Umbilical cord (tissue), 2 donors: ENCODE data around the gene ERRFI1. TPM values are rescaled to one million over a fixed set of nuclear protein-coding genes. Genes with fewer than 3 reads are reported as not detected.

Source experiments
- DNase-seq: peaks from one replicate; pipeline ENCODE4 v3.0.0-alpha.2; 2015; ENCODE audit warnings: low spot score
- total RNA-seq: library from RNA; depleted of rRNA; stranded (reverse); fragments of >200 nt; gene quantifications from one replicate; pipeline ENCODE4 v1.2.3, GENCODE V29; 2014; ENCODE audit warnings: low replicate concordance; ENCODE audit not compliant: insufficient read depth

ERRFI1 gene
- total RNA-seq, 1 donor from 2014 or later: 81.6 TPM

GRCh38 chr1:8043621-8044020 is 17.5 kb upstream of the ERRFI1 start:
- DNase-seq: no peak

DNA sequence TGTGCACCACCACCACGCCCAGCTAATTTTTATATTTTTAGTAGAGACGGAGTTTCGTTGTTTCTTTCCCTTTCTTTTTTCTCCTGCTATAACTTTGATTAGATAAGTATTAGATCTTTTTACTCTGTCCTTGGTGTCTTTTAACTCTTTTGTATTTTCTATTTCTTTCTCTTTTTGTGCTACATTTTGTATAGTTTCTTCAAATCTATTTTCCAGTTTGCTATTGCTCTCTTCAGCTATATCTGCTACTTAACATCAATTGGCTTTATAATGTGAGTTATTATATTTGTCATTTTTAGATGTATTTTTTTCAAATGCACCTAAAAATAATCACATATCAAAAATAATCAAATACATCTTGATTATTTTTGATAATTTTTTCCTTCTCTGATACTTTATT is 16.0 kb upstream of the ERRFI1 start:
- no peak for DNase-seq

- DNase-seq: no peak
Observed at GRCh38 chr1:8040586-8040985, 14.5 kb upstream of the ERRFI1 start.

DNA sequence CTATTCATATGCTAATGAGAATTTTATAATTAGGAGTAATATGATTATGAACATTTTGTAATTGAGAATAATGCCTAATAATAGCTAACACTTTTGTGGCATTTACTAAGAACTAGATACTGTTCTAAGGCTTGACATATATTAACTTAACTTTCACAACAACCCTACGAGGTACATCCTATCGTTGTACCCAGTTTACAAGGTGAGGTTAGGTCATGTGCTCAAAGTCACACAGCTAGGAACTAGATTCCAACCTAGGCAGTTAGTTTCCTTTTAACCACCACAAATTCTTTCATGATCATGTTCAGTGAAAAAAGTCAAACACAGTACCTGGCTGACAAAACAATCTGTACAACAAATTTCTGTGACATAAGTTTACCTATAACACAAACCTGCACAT is 13.0 kb upstream of the ERRFI1 start:
- no peak for DNase-seq

DNA sequence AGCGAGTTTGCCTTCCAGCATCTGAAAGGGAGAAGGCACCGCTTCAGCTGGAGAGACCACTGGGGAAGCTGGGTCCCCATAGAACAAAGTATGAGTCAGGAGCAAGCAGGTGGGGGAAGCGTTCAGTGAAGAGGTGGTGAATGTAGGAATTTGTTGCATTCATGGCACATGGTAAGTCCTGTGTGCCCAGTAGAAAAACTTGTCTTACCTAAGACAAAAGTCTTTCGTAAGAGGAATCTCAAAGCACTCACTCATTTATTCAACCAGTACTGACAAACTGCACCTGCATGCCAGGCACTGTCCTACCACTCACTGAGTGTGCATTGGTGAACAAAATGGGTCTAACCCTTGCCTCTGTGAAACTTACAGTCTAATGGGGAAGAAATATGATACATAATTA is 9.2 kb upstream of the ERRFI1 start:
- no peak for DNase-seq

- DNase-seq: no peak
Observed at GRCh38 chr1:8033322-8033721, 7.2 kb upstream of the ERRFI1 start.

DNA sequence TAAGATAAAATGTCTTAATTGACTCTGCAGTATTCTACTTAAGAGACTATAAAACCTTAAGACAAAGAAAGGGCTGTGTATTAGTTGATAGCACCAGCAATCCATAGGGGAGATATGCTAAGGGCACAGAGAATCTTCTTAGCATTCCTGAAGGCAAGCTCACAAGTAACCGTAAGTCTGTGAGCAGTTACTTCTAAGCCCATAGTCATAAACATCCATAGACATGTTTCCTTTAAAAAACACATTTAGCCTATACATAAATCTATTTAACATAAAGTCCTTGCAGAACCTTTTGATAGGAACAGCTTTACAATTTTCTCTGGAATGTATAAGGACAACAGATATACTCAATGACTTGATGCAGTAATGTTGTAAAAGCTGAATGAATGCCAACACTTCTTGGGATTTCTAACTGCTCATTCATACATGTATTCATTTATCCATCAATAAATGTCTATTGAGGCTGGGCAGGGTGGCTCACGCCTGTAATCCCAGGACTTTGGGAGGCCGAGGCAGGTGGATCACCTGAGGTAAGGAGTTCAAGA is 6.3 kb upstream of the ERRFI1 start:
- peak; percentile 76 for DNase-seq

- DNase-seq: peak; percentile 44
Observed at GRCh38 chr1:8031176-8031785, 5.2 kb upstream of the ERRFI1 start.

DNA sequence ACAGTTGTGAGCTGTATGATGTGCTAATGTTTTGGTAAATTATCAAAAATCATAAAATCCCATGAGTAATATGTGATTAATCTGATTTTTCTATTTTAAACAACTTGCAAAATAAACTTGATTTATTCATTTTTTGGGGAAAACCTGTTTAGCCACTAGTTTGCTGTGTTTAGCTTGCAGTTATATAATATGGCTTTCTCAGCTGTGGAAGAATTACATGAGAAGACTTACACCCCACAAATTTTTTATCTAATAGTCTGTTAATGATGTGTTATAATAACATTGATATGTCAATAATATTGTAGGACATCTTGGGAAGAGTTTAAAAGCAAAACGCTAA is 2.4 kb upstream of the ERRFI1 start:
- no peak for DNase-seq

- peak; percentile 77 for DNase-seq
Observed at GRCh38 chr1:8027748-8028570, 1.9 kb upstream of the ERRFI1 start.

DNA sequence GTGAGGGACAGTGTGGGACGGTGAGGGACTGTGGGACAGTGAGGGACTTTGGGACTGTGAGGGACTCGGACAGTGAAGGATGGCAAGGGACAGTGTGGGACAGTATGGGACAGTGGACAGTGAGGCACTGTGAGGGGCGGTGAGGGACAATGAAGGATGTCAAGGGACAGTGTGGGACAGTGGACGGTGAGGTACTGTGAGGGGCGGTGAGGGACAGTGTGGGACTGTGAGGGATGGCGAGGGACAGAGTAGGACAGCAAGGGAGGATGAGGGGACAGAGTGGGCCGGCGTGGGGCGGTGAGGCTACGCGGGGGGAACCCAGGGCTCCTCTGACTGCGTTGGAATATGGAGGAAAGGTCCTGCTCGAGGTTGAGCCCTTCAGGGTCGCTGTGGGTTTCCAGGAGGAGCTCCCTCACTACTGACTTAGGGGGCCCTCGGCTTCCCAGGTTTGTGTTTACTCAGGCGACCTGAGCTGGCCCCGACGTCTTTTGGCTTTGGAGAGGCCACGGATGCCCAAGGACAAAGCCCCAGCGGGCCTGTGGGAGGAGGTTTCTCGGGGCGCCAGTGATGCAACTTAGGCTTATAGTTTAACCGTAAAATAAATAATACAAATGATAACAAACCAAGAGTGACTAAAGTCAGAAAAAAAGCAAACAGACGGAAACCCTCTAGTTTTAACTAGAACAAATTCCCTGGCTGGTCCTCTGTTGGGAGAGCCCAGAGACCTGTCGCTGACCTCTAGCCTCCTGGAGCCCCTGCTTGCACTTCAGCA is 1.1 kb upstream of the ERRFI1 start:
- no peak for DNase-seq

DNA sequence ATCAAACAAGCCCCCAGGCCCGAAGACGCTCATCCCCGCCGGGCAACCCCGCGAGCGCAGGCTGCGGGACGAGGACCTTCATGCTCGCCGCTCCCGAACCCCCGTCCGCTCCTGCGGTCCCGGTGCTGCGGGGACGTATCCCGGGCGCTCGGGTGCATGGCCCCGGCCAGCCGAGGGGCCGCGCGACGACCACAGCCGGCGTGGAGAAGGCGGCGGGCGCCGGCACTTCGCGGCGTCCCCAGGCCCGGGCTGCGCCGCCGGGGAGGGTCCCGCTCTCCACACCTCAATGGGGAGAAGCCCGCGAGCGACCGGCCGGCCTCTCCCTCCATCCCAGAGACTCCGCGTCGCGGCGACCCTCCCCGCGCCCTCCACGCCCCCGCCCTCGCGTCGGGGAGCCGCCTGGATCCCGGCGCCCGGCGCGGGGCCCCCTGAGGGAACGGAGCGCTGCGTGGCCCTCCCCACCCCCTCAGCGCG is 401 bp downstream of the ERRFI1 start:
- no peak for DNase-seq

- no peak for DNase-seq
Observed at GRCh38 chr1:8025061-8025670, 943 bp downstream of the ERRFI1 start.

DNA sequence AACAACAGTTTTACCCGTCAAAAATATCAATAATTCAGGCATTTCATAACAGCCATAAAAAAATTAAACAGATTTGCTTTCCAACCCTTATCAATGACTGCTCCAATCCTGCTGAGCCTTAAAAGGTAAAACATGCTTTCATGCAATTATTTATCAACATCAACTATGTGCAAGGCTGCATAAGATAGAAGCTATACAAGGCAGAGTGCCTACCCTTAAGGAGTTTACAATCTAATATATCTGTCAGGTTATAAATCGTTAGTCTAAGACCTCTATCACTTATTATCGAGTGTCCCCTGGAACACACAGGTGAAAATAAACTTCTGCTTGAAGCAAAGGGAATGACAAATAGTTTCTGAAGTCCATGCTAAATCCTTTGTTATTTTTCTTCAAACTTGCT is 1.8 kb downstream of the ERRFI1 start:
- no peak for DNase-seq

- no peak for DNase-seq
Observed at GRCh38 chr1:8023995-8024313, 2.2 kb downstream of the ERRFI1 start.

GRCh38 chr1:8023287-8023994 is 2.7 kb downstream of the ERRFI1 start:
- DNase-seq: no peak

DNA sequence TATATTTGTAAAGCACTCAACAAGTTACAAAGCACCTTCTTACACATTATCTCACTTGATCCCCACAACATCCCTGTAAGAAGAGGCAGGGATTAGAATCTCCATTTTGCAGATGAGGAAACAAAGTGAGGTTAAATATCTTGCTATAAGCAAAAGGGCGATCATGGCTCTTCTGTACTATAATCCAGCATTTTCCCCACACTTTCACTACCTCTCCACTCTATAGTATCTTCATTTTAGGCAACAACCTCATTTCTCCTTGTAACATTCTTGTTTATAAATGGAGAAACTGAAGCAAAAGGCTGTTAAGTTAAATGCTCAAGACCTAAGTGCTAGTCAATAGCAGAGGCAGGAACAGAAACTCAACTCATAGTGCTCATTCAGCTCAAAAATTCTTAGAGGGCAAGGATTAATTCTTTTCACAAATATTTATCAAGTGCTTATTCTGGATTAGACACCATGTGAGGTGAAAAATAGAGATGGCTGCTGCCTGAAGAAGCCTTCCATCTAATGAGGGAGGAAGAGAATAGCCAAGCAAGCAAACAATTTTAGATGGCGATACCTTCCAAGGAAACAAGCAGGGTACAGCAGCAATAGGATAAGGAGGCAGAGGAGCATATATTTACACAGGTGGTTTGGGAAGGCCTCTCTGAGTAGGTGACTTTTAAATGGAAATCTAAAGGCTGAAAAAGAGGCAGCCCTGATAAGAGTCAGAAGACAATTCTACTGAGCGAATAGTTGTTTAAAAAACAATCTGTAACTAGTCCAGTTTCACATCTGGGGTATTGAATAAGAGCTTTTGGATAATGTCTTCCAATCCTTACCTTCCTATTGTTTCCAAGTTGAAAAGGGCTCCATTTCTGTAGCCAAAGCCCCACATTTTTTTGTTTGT is 3.5 kb downstream of the ERRFI1 start:
- DNase-seq: no peak

GRCh38 chr1:8021676-8022266 is 4.3 kb downstream of the ERRFI1 start:
- no peak for DNase-seq

DNA sequence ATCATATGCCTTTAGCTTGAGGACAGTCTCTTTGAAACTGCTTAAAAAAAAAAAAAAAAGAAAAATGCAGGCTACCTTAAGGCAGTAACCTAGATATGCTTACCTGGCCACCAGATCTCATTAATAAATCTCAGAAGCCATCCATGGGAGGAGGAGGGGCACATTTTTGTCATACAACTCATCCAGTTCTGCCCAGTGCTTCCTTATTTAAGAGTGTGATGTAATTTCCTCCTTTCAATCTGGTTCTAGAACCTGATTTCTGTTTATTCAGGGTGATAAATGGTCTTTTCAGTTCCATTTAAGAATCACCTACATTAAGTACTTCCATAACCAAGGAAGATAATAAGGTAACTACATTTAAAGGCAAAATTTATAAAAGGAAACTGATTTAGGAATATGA is 6.1 kb downstream of the ERRFI1 start:
- DNase-seq: peak; percentile 69

- no peak for DNase-seq
Observed at GRCh38 chr1:8019229-8019620, 6.9 kb downstream of the ERRFI1 start.
